CD4-positive, alpha-beta T cell (primary cell): ENCODE measurements around the gene SUN2. TPM values are rescaled to one million over a fixed set of nuclear protein-coding genes. Genes with fewer than 3 reads are reported as not detected.

Experiments used
- ATAC-seq: fragments of 200-7000 bp; cut with Tn5 transposase; one replicate; pipeline ENCODE4 v1.10.0; 2022; ENCODE audit warnings: mild to moderate bottlenecking; ENCODE audit not compliant: poor library complexity
- CTCF ChIA-PET: fragments of 350-600 bp; sonication (Branson Sonifier 250); formaldehyde crosslinking; loops from one replicate; lab custom pipeline; 2021; ENCODE audit warnings: antibody characterized with exemption, inconsistent platforms; lab: Charles Lee
- POLR2A ChIA-PET: fragments of 350-600 bp; sonication (Branson Sonifier 250); formaldehyde crosslinking; loops from one replicate; lab custom pipeline; 2021; ENCODE audit warnings: antibody characterized with exemption, inconsistent platforms; lab: Charles Lee
- DNase-seq, 14 experiments: peaks; one replicate each; pipeline ENCODE4 v3.0.0-alpha.2; 2013 to 2020; ENCODE audit warnings: mixed read lengths in 2 of 14
- H3K27ac ChIP-seq, 2 donors: one replicate each; pipeline versions ENCODE4 v1.5.1 to v1.7.0; 2013; ENCODE audit warnings: low read length in 2 of 2, low read depth in 1 of 2, mild to moderate bottlenecking in 1 of 2
- H3K27me3 ChIP-seq, 2 experiments: 1 replicate in 1 of 2; 2 replicates in 1 of 2; pipeline versions ENCODE4 v1.6.1 to v1.7.0; 2013; ENCODE audit warnings: low read length in 2 of 2, control low read depth in 1 of 2, mild to moderate bottlenecking in 1 of 2, moderate library complexity in 1 of 2; ENCODE audit not compliant: insufficient read depth in 2 of 2, control insufficient read depth in 1 of 2
- H3K36me3 ChIP-seq: one replicate; pipeline ENCODE4 v1.6.1; 2013; ENCODE audit warnings: low read length, control low read depth; ENCODE audit not compliant: insufficient read depth
- H3K4me1 ChIP-seq: one replicate; pipeline ENCODE4 v1.6.1; 2013; ENCODE audit warnings: low read length, control low read depth; ENCODE audit not compliant: insufficient read depth
- H3K4me3 ChIP-seq: one replicate; pipeline ENCODE4 v1.5.1; 2013; ENCODE audit warnings: mild to moderate bottlenecking, low read length, moderate library complexity
- H3K9me3 ChIP-seq, 2 experiments: 1 replicate in 1 of 2; 2 replicates in 1 of 2; pipeline versions ENCODE4 v1.6.1 to v1.7.0; 2013; ENCODE audit warnings: low read length in 2 of 2, mild to moderate bottlenecking in 2 of 2, control low read depth in 1 of 2, moderate library complexity in 1 of 2; ENCODE audit not compliant: control insufficient read depth in 1 of 2, insufficient read depth in 1 of 2
- H3K27ac Mint-ChIP-seq: one replicate; pipeline ENCODE4 v1.8.0; 2020; ENCODE audit warnings: mixed read lengths
- H3K27me3 Mint-ChIP-seq: one replicate; pipeline ENCODE4 v1.8.0; 2021; ENCODE audit warnings: mixed read lengths
- H3K36me3 Mint-ChIP-seq: one replicate; pipeline ENCODE4 v1.8.0; 2021; ENCODE audit warnings: low read depth, mixed read lengths
- H3K4me1 Mint-ChIP-seq: one replicate; pipeline ENCODE4 v1.8.0; 2021; ENCODE audit warnings: low read depth, mixed read lengths
- H3K4me3 Mint-ChIP-seq: one replicate; pipeline ENCODE4 v1.8.0; 2020; ENCODE audit warnings: mild to moderate bottlenecking, mixed read lengths
- H3K9me3 Mint-ChIP-seq: one replicate; pipeline ENCODE4 v1.8.0; 2020; ENCODE audit warnings: mixed read lengths
- CTCF ChIP-seq: fragments of 200-600 bp; IDR thresholded peaks from one replicate; pipeline ENCODE4 v1.8.0; 2022; ENCODE audit warnings: antibody characterized with exemption, mild to moderate bottlenecking
- intact Hi-C, 2 experiments: fragments of 100-400 bp; cut with DNase I in 1 of 2; cut with micrococcal nuclease in 1 of 2; formaldehyde crosslinking; loops; one replicate each; pipeline versions ENCODE4 v1.15.1 to v1.9.0; 2023 to 2025; cut with DNase I, micrococcal nuclease
- total RNA-seq, 174 experiments: library from RNA in 2 of 174; stranded (reverse) in 2 of 174; gene quantifications; one replicate each; pipeline ENCODE4 v1.2.3 and lab custom pipeline; 2021 to 2026

SUN2 gene
- total RNA-seq, 2 experiments from 2014 or later = 440 to 453 TPM

GRCh38 chr22:38718414-38718813 lies 37.4 kb downstream of the SUN2 start:
- Mint-ChIP-seq H3K36me3 (peaks cover 94% of the 10 kb centered on the region), H3K27me3 (no peaks in the 10 kb centered on the region), H3K9me3 (no peaks in the 10 kb centered on the region), H3K4me3 (no peak overlapping the region), H3K27ac (peak overlapping the region; percentile 15), H3K4me1 (peaks cover 20% of the 10 kb centered on the region)
- TF ChIP-seq CTCF = no peak
- Histone ChIP-seq H3K27ac (no peak overlapping the region), H3K9me3 (no peaks in the 10 kb centered on the region), H3K4me3 (no peak overlapping the region), H3K36me3 (peaks cover 71% of the 10 kb centered on the region), H3K4me1 (peaks cover 20% of the 10 kb centered on the region), H3K27me3 (no peaks in the 10 kb centered on the region)
- DNase-seq (peak in 1 of 14 experiments; percentile 31), ATAC-seq (peak; percentile 39)
- ChIA-PET POLR2A (interaction anchor here (1.7 to 3.2 kb wide), 2 partner anchors 13 kb away, joined by 6 to 10 read pairs; partner anchors contain the start of gene GTPBP1), CTCF (interaction anchor here (1.3 to 2.0 kb wide), 2 partner anchors 14 to 37 kb away, joined by 4 to 5 read pairs; partner anchors contain the start of gene TOMM22)
- intact Hi-C loops = no loop called here

GRCh38 chr22:38717244-38717643 lies 38.6 kb downstream of the SUN2 start:
- Mint-ChIP-seq H3K27me3 (no peaks in the 10 kb centered on the region), H3K36me3 (peaks cover 94% of the 10 kb centered on the region), H3K9me3 (no peaks in the 10 kb centered on the region), H3K27ac (peak overlapping the region; percentile 34), H3K4me3 (no peak overlapping the region), H3K4me1 (peaks cover 31% of the 10 kb centered on the region)
- peaks cover 68% of the 10 kb centered on the region for H3K36me3 ChIP-seq
- no peaks in the 10 kb centered on the region for H3K9me3 ChIP-seq
- intact Hi-C loops = no loop called here
- no peak for TF ChIP-seq CTCF
- peaks cover 31% of the 10 kb centered on the region for H3K4me1 ChIP-seq
- no peaks in the 10 kb centered on the region for H3K27me3 ChIP-seq
- ChIA-PET POLR2A (interaction anchor here (1.7 kb wide), 1 partner anchor 12 kb away, joined by 6 read pairs; the partner anchor contains the start of gene GTPBP1), CTCF (interaction anchor here (1.3 to 2.0 kb wide), 2 partner anchors 15 to 36 kb away, joined by 4 to 5 read pairs; partner anchors contain the start of gene TOMM22)
- no peak for ATAC-seq
- DNase-seq = no peak
- no peak overlapping the region for H3K4me3 ChIP-seq
- H3K27ac ChIP-seq = no peak overlapping the region

GRCh38 chr22:38716826-38717225 lies 39.0 kb downstream of the SUN2 start:
- intact Hi-C loops = no loop called here
- Mint-ChIP-seq H3K4me1 (peaks cover 36% of the 10 kb centered on the region), H3K9me3 (no peaks in the 10 kb centered on the region), H3K27me3 (no peaks in the 10 kb centered on the region), H3K27ac (peak overlapping the region; percentile 34), H3K4me3 (no peak overlapping the region), H3K36me3 (peaks cover 94% of the 10 kb centered on the region)
- Histone ChIP-seq H3K9me3 (no peaks in the 10 kb centered on the region), H3K4me3 (no peak overlapping the region), H3K36me3 (peaks cover 64% of the 10 kb centered on the region), H3K27ac (no peak overlapping the region), H3K27me3 (no peaks in the 10 kb centered on the region), H3K4me1 (peaks cover 35% of the 10 kb centered on the region)
- ChIA-PET POLR2A (interaction anchor here (2.6 kb wide), 1 partner anchor 15 kb away, joined by 7 read pairs; no protein-coding TSS in a partner anchor), CTCF (interaction anchor here (2.0 kb wide), 1 partner anchor 16 kb away, joined by 5 read pairs; no protein-coding TSS in a partner anchor)
- DNase-seq = no peak
- no peak for TF ChIP-seq CTCF
- ATAC-seq = no peak
